DND-41 (cell line): ENCODE results near the gene FOXN3.

Source experiments
- ATAC-seq: fragments of 200-7000 bp; cut with Tn5 transposase; 3 replicates; pipeline ENCODE4 v1.9.1; 2021; ENCODE audit warnings: low read depth; ENCODE audit not compliant: insufficient read depth
- DNase-seq: peaks from one replicate; pipeline ENCODE4 v3.0.0-alpha.2; 2020
- H2AFZ ChIP-seq: 2 replicates; pipeline ENCODE4 v1.6.0; 2012; ENCODE audit warnings: low read depth, low read length
- H3K27ac ChIP-seq: 2 replicates; pipeline ENCODE4 v1.5.1; 2012; ENCODE audit warnings: low read length, inconsistent platforms
- H3K27me3 ChIP-seq: fragments of 200-600 bp; sonication (generic); 2 replicates; pipeline ENCODE4 v1.6.0; 2012; ENCODE audit warnings: low read length, mild to moderate bottlenecking, inconsistent platforms; ENCODE audit not compliant: insufficient read depth, poor library complexity
- H3K36me3 ChIP-seq: 2 replicates; pipeline ENCODE4 v1.5.1; 2012; ENCODE audit warnings: low read length, inconsistent platforms; ENCODE audit not compliant: insufficient read depth
- H3K4me1 ChIP-seq: 2 replicates; pipeline ENCODE4 v1.5.1; 2012; ENCODE audit warnings: mild to moderate bottlenecking, low read length; ENCODE audit not compliant: insufficient read depth
- H3K4me2 ChIP-seq: 2 replicates; pipeline ENCODE4 v1.6.0; 2012; ENCODE audit warnings: mild to moderate bottlenecking, moderate library complexity, low read length, inconsistent platforms; ENCODE audit not compliant: insufficient read depth
- H3K4me3 ChIP-seq, 2 experiments: fragments of 200-600 bp in 1 of 2; shearing (Covaris generic) in 1 of 2; 2 replicates each; pipeline ENCODE4 v1.5.1; 2012 to 2016; ENCODE audit warnings: inconsistent platforms in 2 of 2, low read length in 2 of 2, mild to moderate bottlenecking in 2 of 2, low read depth in 1 of 2, moderate library complexity in 1 of 2
- H3K79me2 ChIP-seq: 2 replicates; pipeline ENCODE4 v1.6.0; 2012; ENCODE audit warnings: low read length, inconsistent platforms; ENCODE audit not compliant: insufficient read depth
- H3K9ac ChIP-seq: 2 replicates; pipeline ENCODE4 v1.6.0; 2012; ENCODE audit warnings: low read depth, mild to moderate bottlenecking, inconsistent platforms, low read length, moderate library complexity
- H3K9me3 ChIP-seq: 2 replicates; pipeline ENCODE4 v1.5.1; 2012; ENCODE audit warnings: low read length, moderate library complexity, mild to moderate bottlenecking, inconsistent platforms; ENCODE audit not compliant: insufficient read depth, severe bottlenecking
- H4K20me1 ChIP-seq: 2 replicates; pipeline ENCODE4 v1.6.0; 2012; ENCODE audit warnings: low read length; ENCODE audit not compliant: insufficient read depth
- CTCF ChIP-seq: IDR thresholded peaks from 2 replicates; pipeline ENCODE4 v1.5.1; 2012; ENCODE audit warnings: borderline replicate concordance, low read length, moderate library complexity, mild to moderate bottlenecking; ENCODE audit not compliant: poor library complexity, severe bottlenecking; ENCODE audit errors: extremely low read depth
- EZH2 ChIP-seq: IDR thresholded peaks from 3 replicates; pipeline ENCODE4 v1.6.1; 2012; ENCODE audit warnings: borderline replicate concordance, low read depth, mild to moderate bottlenecking, moderate library complexity, low read length, inconsistent platforms; ENCODE audit not compliant: severe bottlenecking

Gene FOXN3

GRCh38 chr14:89408907-89409700, 7.9 kb downstream of the FOXN3 start:
- no peaks in the 10 kb centered on the region for H3K9me3 ChIP-seq
- H3K27me3 ChIP-seq = no peaks in the 10 kb centered on the region
- H2AFZ ChIP-seq = no peak overlapping the region
- H3K79me2 ChIP-seq = peaks cover 100% of the 10 kb centered on the region
- H3K36me3 ChIP-seq = peaks cover 89% of the 10 kb centered on the region
- H3K9ac ChIP-seq = no peak overlapping the region
- no peak for DNase-seq
- no peak for ATAC-seq
- TF ChIP-seq EZH2 (no peak), CTCF (no peak)
- peak overlapping the region; percentile 39; the same call in 1 of the 2 replicates for H3K27ac ChIP-seq
- H4K20me1 ChIP-seq = peaks cover 47% of the 10 kb centered on the region
- H3K4me1 ChIP-seq = peaks cover 48% of the 10 kb centered on the region
- H3K4me2 ChIP-seq = peak overlapping the region; percentile 35; the same call in 1 of the 2 replicates
- H3K4me3 ChIP-seq = no peak overlapping the region

DNA sequence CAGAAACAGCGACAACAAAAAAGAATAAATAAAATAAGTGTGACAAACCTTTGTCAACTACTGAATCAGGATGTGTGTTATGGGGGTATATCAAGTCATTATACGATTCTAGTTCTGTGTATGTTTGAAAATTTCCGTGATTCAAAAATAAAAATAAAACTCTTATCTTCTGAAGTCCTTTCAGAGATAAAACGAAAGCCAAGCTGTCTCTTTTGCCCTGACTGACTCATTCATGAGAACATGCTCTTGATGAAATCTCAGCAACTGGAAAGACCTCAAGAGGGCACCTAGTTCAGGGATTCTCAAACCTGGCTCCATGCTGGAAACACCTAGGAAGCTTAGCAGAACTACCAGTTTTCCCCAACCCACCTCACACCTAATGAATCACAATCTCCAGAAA, 9.2 kb downstream of the FOXN3 start:
- DNase-seq = no peak
- H3K4me3 ChIP-seq = no peak overlapping the region
- H3K4me1 ChIP-seq = peaks cover 37% of the 10 kb centered on the region
- no peak overlapping the region for H3K27ac ChIP-seq
- no peak overlapping the region for H3K4me2 ChIP-seq
- peaks cover 89% of the 10 kb centered on the region for H3K36me3 ChIP-seq
- no peaks in the 10 kb centered on the region for H3K27me3 ChIP-seq
- peaks cover 53% of the 10 kb centered on the region for H4K20me1 ChIP-seq
- no peak overlapping the region for H3K9ac ChIP-seq
- H3K9me3 ChIP-seq = no peaks in the 10 kb centered on the region
- no peak for TF ChIP-seq EZH2
- no peak for TF ChIP-seq CTCF
- no peak for ATAC-seq
- no peak overlapping the region for H2AFZ ChIP-seq
- peaks cover 100% of the 10 kb centered on the region for H3K79me2 ChIP-seq

DNA sequence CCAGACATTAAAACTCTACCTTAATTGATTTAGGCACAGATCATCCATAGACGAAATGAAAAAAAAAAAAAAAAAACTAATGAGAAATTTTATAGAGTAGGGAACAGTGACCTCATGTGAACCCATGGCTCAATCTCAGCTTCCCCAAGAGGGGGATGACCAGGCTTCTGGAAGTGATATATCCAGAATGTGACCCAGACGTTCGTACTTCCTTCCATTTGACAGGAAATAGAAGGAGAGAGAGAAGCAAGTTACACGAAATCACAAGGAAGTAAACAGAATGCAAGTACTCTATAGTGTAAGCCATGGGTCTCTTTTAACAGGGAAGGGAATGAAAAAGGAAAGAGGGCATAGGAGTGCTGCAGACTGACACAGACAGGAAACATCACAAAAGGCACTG, 10.1 kb downstream of the FOXN3 start:
- TF ChIP-seq EZH2 = no peak
- TF ChIP-seq CTCF = no peak
- Histone ChIP-seq H3K4me1 (peaks cover 34% of the 10 kb centered on the region), H3K27me3 (no peaks in the 10 kb centered on the region), H3K27ac (0 out of 2 replicates have a peak overlapping the region, but pooled peaks have one; percentile 12), H3K4me3 (no peak overlapping the region), H3K4me2 (0 out of 2 replicates have a peak overlapping the region, but pooled peaks have one; percentile 16), H4K20me1 (peaks cover 54% of the 10 kb centered on the region), H3K36me3 (peaks cover 87% of the 10 kb centered on the region), H2AFZ (no peak overlapping the region), H3K9ac (no peak overlapping the region), H3K9me3 (no peaks in the 10 kb centered on the region), H3K79me2 (peaks cover 100% of the 10 kb centered on the region)
- ATAC-seq (no peak), DNase-seq (no peak)
